Measurements from ENCODE around the gene ZG16.
A peak's percentile ranks its signal among the peaks of the same experiment; 100 is the strongest.

Gene ZG16

DNA sequence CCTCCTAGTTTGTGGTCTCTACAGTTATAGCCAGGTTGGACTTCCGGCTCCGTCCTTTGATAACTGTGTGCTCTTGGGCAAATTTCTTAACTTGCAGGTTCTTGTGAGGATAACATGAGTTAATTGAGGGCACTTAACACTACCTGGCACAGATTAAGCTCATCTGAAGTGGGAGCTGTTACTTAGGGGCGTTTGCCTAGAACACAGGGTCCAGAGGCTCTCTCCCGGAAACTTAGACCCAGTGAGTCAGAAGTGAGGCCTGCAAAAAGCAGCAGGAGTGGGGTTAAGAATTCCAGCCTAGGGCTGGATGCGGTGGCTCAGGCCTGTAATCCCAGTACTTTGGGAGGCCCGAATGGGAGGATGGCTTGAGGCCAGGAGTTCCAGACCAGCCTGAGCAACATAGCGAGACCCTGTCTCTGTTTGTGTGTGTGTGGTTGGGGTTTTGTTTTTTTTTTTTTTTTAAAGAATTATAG lies 43.6 kb downstream of the ZG16 start:
- peaks cover 26% of the 10 kb centered on the region for H3K79me2 ChIP-seq (ENCODE audit: low read length)
- H4K20me1 ChIP-seq (ENCODE audit: insufficient read depth, low read length): peaks cover 12% of the 10 kb centered on the region; the same call in 1 of the 2 replicates
- no peaks in the 10 kb centered on the region for H3K27me3 ChIP-seq (ENCODE audit: low read depth, low read length)
- TF ChIP-seq, protein P1, sequence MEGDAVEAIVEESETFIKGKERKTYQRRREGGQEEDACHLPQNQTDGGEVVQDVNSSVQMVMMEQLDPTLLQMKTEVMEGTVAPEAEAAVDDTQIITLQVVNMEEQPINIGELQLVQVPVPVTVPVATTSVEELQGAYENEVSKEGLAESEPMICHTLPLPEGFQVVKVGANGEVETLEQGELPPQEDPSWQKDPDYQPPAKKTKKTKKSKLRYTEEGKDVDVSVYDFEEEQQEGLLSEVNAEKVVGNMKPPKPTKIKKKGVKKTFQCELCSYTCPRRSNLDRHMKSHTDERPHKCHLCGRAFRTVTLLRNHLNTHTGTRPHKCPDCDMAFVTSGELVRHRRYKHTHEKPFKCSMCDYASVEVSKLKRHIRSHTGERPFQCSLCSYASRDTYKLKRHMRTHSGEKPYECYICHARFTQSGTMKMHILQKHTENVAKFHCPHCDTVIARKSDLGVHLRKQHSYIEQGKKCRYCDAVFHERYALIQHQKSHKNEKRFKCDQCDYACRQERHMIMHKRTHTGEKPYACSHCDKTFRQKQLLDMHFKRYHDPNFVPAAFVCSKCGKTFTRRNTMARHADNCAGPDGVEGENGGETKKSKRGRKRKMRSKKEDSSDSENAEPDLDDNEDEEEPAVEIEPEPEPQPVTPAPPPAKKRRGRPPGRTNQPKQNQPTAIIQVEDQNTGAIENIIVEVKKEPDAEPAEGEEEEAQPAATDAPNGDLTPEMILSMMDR (IDR thresholded peaks at IDR 0.05; ENCODE audit: low read depth, low read length): no peak
- TF ChIP-seq EZH2phosphoT487 (IDR thresholded peaks at IDR 0.05; ENCODE audit: low read depth): no peak
- H2AFZ ChIP-seq (ENCODE audit: low read depth, low read length): no peak overlapping the region
- no peak overlapping the region for H3K27ac ChIP-seq (ENCODE audit: low read length)
- H3K9me3 ChIP-seq (ENCODE audit: insufficient read depth, low read length): no peaks in the 10 kb centered on the region
- H3K4me1 ChIP-seq (ENCODE audit: low read length): peaks cover 33% of the 10 kb centered on the region
- H3K9ac ChIP-seq (ENCODE audit: low read length): no peak overlapping the region
- no peak overlapping the region for H3K4me2 ChIP-seq (ENCODE audit: low read length)
- no peak overlapping the region for H3K4me3 ChIP-seq (ENCODE audit: low read length)
- H3K36me3 ChIP-seq (replicated peaks; ENCODE audit: low read depth, low read length): peaks cover 35% of the 10 kb centered on the region

DNA sequence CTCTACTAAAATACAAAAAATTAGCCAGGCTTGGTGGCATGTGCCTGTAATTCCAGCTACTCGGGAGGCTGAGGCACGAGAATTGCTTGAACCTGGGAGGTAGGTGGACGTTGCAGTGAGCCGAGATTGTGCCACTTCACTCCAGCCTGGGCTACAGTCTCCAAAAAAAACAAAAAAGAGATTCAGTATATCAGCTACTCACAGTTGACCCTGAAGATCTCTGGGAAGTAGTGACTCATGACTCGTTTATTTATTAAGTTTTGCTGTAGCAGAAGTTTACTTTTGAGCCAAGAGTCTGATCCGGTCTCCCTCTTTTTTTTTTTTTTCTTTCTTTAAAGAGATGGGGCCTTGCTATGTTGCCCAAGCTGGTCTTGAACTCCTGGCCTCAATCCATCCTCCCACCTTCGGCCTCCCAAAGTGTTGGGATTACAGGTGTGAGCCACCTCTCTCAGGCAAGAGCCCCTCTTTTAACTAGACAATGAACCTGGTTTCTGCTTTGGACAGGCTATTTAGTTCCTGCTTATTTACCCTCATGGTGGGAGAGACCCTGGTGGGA lies 46.6 kb downstream of the ZG16 start:
- 0 out of 2 replicates have a peak, but pooled peaks cover 2% of the 10 kb centered on the region for H3K27me3 ChIP-seq (ENCODE audit: low read depth, low read length)
- no peak overlapping the region for H2AFZ ChIP-seq (ENCODE audit: low read depth, low read length)
- H3K79me2 ChIP-seq (ENCODE audit: low read length): peaks cover 7% of the 10 kb centered on the region
- peaks cover 10% of the 10 kb centered on the region; the same call in 1 of the 2 replicates for H4K20me1 ChIP-seq (ENCODE audit: insufficient read depth, low read length)
- H3K36me3 ChIP-seq (replicated peaks; ENCODE audit: low read depth, low read length): peaks cover 18% of the 10 kb centered on the region
- peak overlapping the region; percentile 16; the same call in 1 of the 2 replicates for H3K4me2 ChIP-seq (ENCODE audit: low read length)
- TF ChIP-seq, protein P1 (IDR thresholded peaks at IDR 0.05; ENCODE audit: low read depth, low read length): no peak
- TF ChIP-seq EZH2phosphoT487 (IDR thresholded peaks at IDR 0.05; ENCODE audit: low read depth): no peak
- H3K4me1 ChIP-seq (ENCODE audit: low read length): peaks cover 26% of the 10 kb centered on the region
- H3K27ac ChIP-seq (ENCODE audit: low read length): no peak overlapping the region
- no peaks in the 10 kb centered on the region for H3K9me3 ChIP-seq (ENCODE audit: insufficient read depth, low read length)
- H3K4me3 ChIP-seq (ENCODE audit: low read length): no peak overlapping the region
- H3K9ac ChIP-seq (ENCODE audit: low read length): no peak overlapping the region

DNA sequence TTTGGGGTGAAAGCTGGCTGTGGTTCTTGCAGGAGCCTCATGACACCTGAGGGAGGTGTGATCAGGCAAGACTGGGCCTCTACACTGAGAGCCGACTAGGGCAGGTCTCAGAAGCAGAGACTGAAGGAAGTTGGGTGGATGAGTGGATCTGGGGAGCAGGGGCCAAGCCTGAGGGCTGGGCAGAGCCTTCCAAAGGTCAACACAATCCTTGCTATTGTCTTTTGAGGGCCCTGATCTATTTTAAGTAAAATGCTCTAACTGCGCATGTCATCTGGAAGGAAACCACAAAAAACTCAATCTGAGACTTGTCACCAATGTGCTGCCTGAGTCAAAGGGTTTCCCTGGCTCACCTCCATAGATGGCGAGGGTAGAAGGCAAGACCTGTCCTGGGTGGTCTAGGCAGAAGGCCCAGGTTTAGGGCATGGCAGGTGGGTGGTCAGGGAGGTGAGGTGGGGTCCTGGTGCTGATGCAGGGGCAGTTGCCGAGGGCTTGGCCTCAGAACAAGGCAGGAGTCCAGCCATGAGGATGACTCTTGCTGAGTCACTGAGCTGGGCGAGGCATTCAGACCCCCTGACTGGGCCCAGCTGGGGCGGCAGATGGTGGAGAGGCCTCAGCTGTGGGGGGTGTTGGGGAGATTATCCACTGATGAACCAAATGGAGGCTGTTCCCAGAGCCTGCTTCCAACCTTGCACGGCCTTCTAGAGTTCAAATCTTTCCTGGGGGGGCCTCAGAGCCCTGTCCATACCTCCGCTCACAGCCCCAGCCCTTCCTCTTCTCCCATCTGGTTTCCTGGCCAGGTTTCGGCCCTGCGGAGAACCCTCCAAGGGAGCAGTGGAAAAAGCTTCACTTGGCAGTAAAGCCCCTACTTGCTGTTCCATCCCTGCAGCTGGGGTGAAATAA lies 47.3 kb downstream of the ZG16 start:
- Histone ChIP-seq H3K79me2 (ENCODE audit: low read length) (peaks cover 7% of the 10 kb centered on the region), H4K20me1 (ENCODE audit: insufficient read depth, low read length) (0 out of 2 replicates have a peak, but pooled peaks cover 5% of the 10 kb centered on the region), H3K9me3 (ENCODE audit: insufficient read depth, low read length) (no peaks in the 10 kb centered on the region), H2AFZ (ENCODE audit: low read depth, low read length) (no peak overlapping the region), H3K4me2 (ENCODE audit: low read length) (peak overlapping the region; percentile 16; the same call in 1 of the 2 replicates), H3K9ac (ENCODE audit: low read length) (no peak overlapping the region), H3K4me3 (ENCODE audit: low read length) (no peak overlapping the region), H3K27me3 (ENCODE audit: low read depth, low read length) (0 out of 2 replicates have a peak, but pooled peaks cover 2% of the 10 kb centered on the region), H3K36me3 (replicated peaks; ENCODE audit: low read depth, low read length) (peaks cover 16% of the 10 kb centered on the region), H3K4me1 (ENCODE audit: low read length) (peaks cover 18% of the 10 kb centered on the region), H3K27ac (ENCODE audit: low read length) (no peak overlapping the region)
- TF ChIP-seq, protein P1 (IDR thresholded peaks at IDR 0.05; ENCODE audit: low read depth, low read length): no peak
- no peak for TF ChIP-seq EZH2phosphoT487 (IDR thresholded peaks at IDR 0.05; ENCODE audit: low read depth)

DNA sequence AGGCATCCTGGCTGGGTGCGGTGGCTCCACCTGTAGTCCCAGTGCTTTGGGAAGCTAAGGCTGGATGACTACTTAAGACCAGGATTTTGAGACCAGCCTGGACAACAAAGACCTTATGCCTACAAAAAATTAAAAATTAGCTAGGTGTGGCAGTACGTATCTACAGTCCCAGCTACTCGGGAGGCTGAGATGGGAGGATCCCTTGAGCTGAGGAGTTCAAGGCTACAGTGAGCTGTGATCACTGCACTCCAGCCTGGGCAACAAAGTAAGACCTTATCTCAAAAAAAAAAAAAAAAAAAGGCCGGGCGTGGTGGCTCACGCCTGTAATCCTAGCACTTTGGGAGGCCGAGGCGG lies 48.3 kb downstream of the ZG16 start:
- Histone ChIP-seq H3K4me2 (ENCODE audit: low read length) (no peak overlapping the region), H3K4me3 (ENCODE audit: low read length) (no peak overlapping the region), H4K20me1 (ENCODE audit: insufficient read depth, low read length) (no peaks in the 10 kb centered on the region)

More for the DNA sequence above, 48.3 kb downstream of the ZG16 start:
- Histone ChIP-seq H3K27ac (ENCODE audit: low read length) (no peak overlapping the region), H3K9me3 (ENCODE audit: insufficient read depth, low read length) (no peaks in the 10 kb centered on the region), H3K36me3 (replicated peaks; ENCODE audit: low read depth, low read length) (peaks cover 7% of the 10 kb centered on the region), H3K79me2 (ENCODE audit: low read length) (no peaks in the 10 kb centered on the region), H3K9ac (ENCODE audit: low read length) (no peak overlapping the region), H3K4me1 (ENCODE audit: low read length) (peaks cover 10% of the 10 kb centered on the region), H3K27me3 (ENCODE audit: low read depth, low read length) (0 out of 2 replicates have a peak, but pooled peaks cover 2% of the 10 kb centered on the region), H2AFZ (ENCODE audit: low read depth, low read length) (no peak overlapping the region)
- TF ChIP-seq, protein P1 (IDR thresholded peaks at IDR 0.05; ENCODE audit: low read depth, low read length): no peak
- no peak for TF ChIP-seq EZH2phosphoT487 (IDR thresholded peaks at IDR 0.05; ENCODE audit: low read depth)
